NCI-H146 treated with DMSO at 0.1 percent for 48 hours (cell line): ENCODE results near the gene NUDT7.
A peak's percentile ranks its signal among the peaks of the same experiment; 100 is the strongest.

ENCODE experiments used
- DNase-seq: peaks from one replicate; lab custom pipeline; 2025; ENCODE audit not compliant: unreplicated experiment; lab: John Stamatoyannopoulos, UW

NUDT7 gene

DNA sequence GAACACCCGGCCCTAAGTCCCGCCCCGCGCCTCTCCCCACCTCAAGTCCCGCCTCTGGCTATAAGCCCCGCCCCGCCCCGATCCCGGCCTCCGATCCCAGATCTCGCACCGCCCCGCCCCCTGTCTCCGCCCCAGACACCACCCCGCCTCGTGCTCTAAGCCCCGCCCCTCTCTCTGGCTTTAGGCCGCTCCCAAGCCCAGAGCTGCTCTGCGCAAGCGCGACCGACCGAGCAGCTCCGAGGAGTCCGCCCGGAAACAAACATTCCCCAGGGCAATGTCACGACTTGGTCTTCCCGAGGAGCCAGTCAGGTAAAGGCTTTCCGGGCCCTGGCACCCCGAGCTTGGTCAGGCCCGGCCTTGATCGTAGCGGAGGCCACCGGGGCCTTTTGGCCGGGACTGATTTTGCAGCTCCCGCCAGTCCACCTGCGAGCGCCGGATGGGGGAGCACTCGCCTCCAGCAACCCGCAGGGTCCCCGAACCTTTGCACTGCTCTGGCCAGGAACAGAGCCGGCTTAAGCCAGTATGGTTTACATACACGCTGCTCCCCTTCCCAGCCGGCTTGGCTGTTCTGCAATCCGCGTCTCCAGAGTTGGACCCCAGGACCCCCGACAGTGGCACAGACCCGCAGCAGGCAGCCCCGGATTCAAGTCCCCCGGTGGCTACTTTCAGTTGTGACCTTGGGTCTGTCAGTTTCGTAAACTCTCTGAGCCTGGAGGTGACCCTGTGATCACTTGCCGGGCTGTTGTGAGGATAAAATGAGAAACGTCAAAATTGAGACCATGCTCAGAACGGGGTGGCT lies at the start of gene NUDT7:
NUDT7 (plus strand) TSS at position 206 of the 799 bp plus-strand sequence; CDS start at position 275, 69 bp downstream.
- DNase-seq: peak; percentile 76

GRCh38 chr16:77674888-77675287 lies 47.4 kb upstream of the NUDT7 start:
- no peak for DNase-seq

GRCh38 chr16:77675464-77676324 lies 46.6 kb upstream of the NUDT7 start:
- DNase-seq: peak; percentile 0

DNA sequence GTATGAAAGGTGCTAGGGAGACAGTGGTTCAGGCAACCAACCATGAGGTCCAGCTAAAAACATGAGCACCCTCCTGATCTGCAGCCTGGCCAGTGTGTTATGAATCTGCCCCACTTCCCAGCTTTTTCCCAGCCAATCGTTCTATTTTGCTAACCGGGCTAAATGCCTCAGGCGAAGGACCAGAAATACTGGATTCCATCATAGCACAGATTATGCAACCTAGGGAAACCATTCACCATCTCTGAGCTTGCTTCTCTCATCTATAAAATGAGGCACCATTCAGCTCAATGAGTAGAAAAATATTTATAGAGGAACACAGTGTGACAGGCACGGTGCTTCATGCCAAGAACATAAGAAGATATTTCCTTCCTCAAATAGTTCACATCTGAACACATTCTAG lies 45.2 kb upstream of the NUDT7 start:
- DNase-seq: no peak

DNA sequence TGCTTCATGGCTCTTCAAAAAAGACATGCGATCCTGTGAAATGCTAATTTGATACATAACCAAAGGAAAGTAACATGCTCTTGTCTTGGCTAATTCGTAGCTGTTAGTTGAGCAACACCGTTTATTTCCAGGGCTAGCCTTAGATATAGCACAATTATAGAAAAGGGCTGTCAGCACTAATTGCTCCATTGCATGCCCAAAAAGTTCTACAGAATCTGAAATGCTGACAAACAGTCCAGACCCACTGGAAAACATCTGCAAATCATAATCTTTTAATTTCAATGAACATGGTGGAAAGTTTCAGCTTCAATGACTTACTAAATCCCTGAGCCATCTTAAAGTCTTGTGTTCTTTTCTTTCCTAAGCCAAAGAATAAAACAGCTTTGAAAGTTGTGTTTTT lies 42.9 kb upstream of the NUDT7 start:
- no peak for DNase-seq

- no peak for DNase-seq
Measured at GRCh38 chr16:77679901-77680300, 42.4 kb upstream of the NUDT7 start.

- no peak for DNase-seq
Measured at GRCh38 chr16:77680496-77680895, 41.8 kb upstream of the NUDT7 start.

- DNase-seq: no peak
Measured at GRCh38 chr16:77682586-77682985, 39.7 kb upstream of the NUDT7 start.

DNA sequence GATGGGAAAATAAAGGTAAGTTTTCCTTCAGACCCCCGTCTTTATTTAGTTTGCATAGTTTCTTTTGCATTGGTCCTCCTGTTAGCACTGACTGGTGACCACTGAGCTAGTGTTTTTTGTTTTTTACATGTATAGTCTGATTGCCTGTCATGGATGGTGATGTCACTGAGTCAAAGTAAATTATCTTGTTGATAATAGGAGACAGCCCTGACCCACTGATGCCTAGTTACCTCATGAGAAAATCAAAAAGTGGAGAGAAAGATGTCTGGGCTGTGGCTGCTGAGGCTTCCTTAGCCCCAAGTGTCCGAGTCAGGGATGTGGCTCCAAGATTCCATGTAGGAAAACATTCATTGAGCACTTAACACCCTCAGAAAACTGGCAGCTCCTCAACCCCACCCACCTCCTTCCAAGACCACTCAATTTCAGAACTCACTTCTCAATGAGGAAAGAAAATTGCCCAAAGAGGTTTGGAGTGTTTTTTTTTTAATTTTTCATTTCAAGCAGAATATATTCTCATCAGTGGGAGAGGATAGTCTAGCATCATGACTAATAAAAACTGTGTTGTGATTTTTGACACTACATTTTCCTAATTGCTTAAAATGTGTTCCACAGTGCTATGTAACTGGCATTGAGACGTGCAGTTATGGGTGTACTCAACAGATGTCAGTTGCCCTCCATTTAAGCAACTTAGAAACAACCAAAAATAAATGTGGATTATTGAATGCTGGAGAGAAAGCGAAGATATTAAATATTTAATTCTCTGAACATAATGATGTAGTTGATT lies 38.7 kb upstream of the NUDT7 start:
- DNase-seq: no peak

GRCh38 chr16:77684181-77684526 lies 38.2 kb upstream of the NUDT7 start:
- DNase-seq: no peak

- DNase-seq: no peak
Measured at GRCh38 chr16:77686385-77686784, 35.9 kb upstream of the NUDT7 start.

GRCh38 chr16:77689971-77690370 lies 32.3 kb upstream of the NUDT7 start:
- no peak for DNase-seq

GRCh38 chr16:77690416-77690815 lies 31.9 kb upstream of the NUDT7 start:
- no peak for DNase-seq

- DNase-seq: no peak
Measured at GRCh38 chr16:77692612-77693011, 29.7 kb upstream of the NUDT7 start.

- no peak for DNase-seq
Measured at GRCh38 chr16:77696149-77696548, 26.2 kb upstream of the NUDT7 start.

GRCh38 chr16:77700846-77701245 lies 21.5 kb upstream of the NUDT7 start:
- no peak for DNase-seq

- no peak for DNase-seq
Measured at GRCh38 chr16:77705351-77705750, 17.0 kb upstream of the NUDT7 start.

- no peak for DNase-seq
Measured at GRCh38 chr16:77711179-77711578, 11.1 kb upstream of the NUDT7 start.

DNA sequence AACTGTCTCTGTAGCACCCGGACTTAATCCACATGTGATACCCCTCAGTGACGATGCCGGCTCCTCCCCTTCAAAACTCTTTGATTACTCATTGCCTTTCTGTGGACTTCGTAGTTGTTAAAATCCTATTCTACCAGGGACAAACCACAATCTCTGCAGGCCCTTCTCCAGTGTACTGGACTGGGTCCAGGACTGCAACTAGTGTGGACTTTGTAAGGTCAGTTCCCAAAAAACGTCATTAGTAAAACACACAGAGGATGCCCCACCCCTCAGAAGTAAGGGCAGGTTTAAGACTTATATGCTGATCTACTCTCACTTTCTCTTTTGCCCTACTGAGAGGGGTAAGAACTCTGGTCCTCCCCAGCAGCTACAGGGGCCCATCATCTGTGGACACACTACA lies 10.5 kb upstream of the NUDT7 start:
- DNase-seq: no peak

DNA sequence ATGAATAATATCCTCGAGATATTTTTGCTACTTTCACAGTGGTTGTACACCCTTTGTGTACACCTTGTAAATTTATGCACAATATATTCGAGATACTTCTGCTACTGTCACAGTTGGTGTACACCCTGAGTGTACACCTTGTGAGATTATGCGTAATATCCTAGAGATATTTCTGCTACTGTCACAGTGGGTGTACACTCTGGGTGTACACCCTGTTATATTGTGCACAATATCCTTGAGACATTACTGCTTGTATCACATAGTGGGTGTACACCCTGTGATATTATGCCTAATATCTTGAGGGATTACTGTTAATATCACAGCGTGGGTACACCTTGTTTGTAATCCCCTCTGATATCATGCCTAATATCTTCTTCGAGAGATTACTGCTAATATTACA lies 7.2 kb upstream of the NUDT7 start:
- DNase-seq: no peak

DNA sequence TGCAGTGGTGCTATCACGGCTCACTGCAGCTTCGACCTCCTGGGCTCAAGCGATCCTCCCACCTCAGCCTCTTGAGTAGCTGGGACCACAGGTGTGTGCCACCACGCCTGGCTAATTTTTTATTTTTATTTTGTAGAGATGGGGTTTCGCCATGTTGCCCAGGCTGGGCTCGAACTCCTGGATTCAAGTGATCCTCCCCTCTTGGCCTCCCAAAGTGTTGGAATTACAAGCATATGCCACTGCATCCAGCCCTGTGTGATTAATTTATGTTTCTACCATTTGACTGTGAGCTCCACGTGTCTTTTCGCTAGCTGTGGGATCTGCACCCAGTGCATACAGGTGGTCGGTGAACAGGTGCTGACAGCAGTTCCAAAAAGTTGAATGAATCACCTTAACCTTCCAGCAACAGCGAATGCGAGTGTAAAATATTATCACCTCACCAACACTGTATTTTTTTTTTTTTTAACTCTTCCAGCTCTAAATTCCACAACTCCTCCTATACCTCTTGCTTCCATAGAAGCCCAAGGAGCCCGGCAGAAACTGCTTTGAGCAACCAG lies 484 bp upstream of the NUDT7 start:
- no peak for DNase-seq
